HAP-1 (cell line): Measurements from ENCODE around the gene DCAF6.
"Not testable (repeated sequence)": the region's sequence is repeated elsewhere in the genome, so short reads cannot be mapped to it uniquely, and the experiment has no call there.

Experiments
- DNase-seq, 2 experiments: peaks; one replicate each; pipeline ENCODE4 v3.0.0-alpha.2; 2016 to 2020; ENCODE audit warnings: low spot score in 2 of 2
- H3K27me3 ChIP-seq: fragments of 250-450 bp; sonication (Bioruptor Pico); 2 replicates; pipeline ENCODE4 v1.5.1; 2020; ENCODE audit warnings: low read depth, mild to moderate bottlenecking, moderate library complexity
- H3K36me3 ChIP-seq: fragments of 250-450 bp; sonication (Bioruptor Pico); replicated peaks from 2 replicates; pipeline ENCODE4 v1.5.1; 2020; ENCODE audit warnings: mild to moderate bottlenecking
- H3K4me1 ChIP-seq: fragments of 250-450 bp; sonication (Bioruptor Pico); 2 replicates; pipeline ENCODE4 v1.5.1; 2020; ENCODE audit warnings: mild to moderate bottlenecking
- H3K4me3 ChIP-seq: fragments of 250-450 bp; sonication (Bioruptor Pico); 2 replicates; pipeline ENCODE4 v1.5.1; 2020; ENCODE audit warnings: mild to moderate bottlenecking, moderate library complexity
- H3K9me3 ChIP-seq: fragments of 250-450 bp; sonication (Bioruptor Pico); 2 replicates; pipeline ENCODE4 v1.5.1; 2020; ENCODE audit warnings: mild to moderate bottlenecking, moderate library complexity
- in situ Hi-C: fragments of 300-500 bp; cut with MboI; formaldehyde crosslinking; loops from 3 replicates; pipeline ENCODE4 v1.14.3; 2020; ENCODE audit warnings: low sequenced_read_pairs, inconsistent platforms, mixed read lengths

The DCAF6 gene

DNA sequence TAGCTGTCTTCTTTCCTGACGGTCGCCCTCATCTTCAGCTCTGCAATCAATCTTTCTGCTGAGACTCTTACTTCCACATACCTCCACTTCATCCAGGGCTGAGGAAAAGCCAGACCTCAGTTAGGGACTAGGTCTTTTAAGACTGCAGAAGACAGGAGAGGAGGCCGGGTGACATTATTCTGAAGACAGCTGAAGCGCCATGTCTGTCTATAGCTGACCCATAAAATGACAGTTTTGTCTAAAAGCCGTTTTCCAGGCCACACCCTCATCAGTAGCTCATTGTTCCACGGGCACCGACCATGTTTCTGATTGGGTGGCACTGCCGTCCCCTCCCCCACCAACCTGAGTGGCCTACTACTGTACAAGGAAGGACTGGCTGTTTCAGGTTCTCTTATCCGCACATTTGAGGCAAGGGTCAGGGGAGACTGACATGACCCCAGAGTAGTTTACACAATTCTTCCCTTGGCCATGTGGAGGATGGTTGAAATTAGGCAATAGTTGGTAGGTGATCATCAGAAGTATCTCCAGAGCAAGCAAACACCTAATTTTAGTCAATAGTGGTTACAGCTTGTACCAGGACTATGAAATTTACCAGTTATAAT, 22.5 kb upstream of the DCAF6 start, which contains the start of gene ADCY10:
ADCY10 (minus strand) TSS at position 240 of the 602 bp plus-strand sequence. CDS start 8,994 bp downstream, outside the sequence.
- no peak for DNase-seq

DNA sequence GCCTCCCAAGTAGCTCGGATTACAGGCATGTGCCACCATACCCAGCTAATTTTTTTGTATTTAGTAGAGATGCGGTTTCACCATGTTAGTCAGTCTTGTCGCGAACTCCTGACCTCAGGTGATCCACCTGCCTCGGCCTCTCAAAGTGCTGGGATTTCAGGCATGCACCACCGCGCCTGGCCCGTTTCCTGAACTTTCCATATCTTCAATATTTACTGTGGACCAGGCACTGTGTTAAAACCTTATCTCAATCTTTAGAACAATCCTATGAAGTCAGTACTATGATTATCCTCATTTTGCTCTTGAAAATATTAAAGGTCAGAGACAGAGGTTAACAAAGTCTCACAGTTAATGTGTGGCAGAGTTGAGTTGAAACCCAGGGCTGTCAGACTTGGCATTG, 20.9 kb upstream of the DCAF6 start:
- no peaks in the 10 kb centered on the region for H3K36me3 ChIP-seq
- H3K9me3 ChIP-seq: no peaks in the 10 kb centered on the region
- in situ Hi-C loops: no loop called here
- H3K4me1 ChIP-seq: no peaks in the 10 kb centered on the region
- H3K4me3 ChIP-seq: no peak overlapping the region
- H3K27me3 ChIP-seq: no peaks in the 10 kb centered on the region
- no peak for DNase-seq

More for the DNA sequence above, 22.5 kb upstream of the DCAF6 start, which contains the start of gene ADCY10:
- Histone ChIP-seq H3K36me3 (no peaks in the 10 kb centered on the region), H3K4me1 (no peaks in the 10 kb centered on the region), H3K9me3 (peaks cover 6% of the 10 kb centered on the region; the same call in 1 of the 2 replicates), H3K27me3 (no peaks in the 10 kb centered on the region), H3K4me3 (no peak within 1 kb of the TSS)
- in situ Hi-C loops: no loop called here

- no peaks in the 10 kb centered on the region for H3K4me1 ChIP-seq
- in situ Hi-C loops: no loop called here
- H3K36me3 ChIP-seq: no peaks in the 10 kb centered on the region
- H3K4me3 ChIP-seq: no peak overlapping the region
- H3K27me3 ChIP-seq: no peaks in the 10 kb centered on the region
- no peaks in the 10 kb centered on the region for H3K9me3 ChIP-seq
- no peak for DNase-seq
Measured at GRCh38 chr1:167916766-167917511, 19.5 kb upstream of the DCAF6 start.

DNA sequence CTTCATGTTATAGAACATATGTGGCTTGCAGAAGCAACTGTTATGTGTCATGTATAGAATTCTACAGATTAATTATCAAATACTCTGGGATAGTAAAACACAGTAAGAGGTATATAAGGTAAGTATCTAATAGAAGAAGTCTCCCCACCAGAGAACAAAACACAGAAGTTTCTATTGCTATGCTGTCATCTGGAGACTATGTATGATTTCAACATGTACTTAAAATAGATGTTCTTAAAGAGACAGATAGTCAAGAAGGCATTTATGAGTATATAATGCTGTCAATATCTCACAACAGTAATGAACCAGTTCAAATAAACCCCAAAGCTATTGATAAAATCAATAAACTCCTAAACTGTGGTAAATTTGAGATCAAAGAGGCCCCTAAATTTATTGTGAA, 14.5 kb upstream of the DCAF6 start:
- no peak for DNase-seq
- Histone ChIP-seq H3K27me3 (no peaks in the 10 kb centered on the region), H3K4me3 (no peak overlapping the region), H3K36me3 (no peaks in the 10 kb centered on the region), H3K9me3 (no peaks in the 10 kb centered on the region), H3K4me1 (peaks cover 11% of the 10 kb centered on the region)
- in situ Hi-C loops: no loop called here

- H3K4me1 ChIP-seq: peaks cover 11% of the 10 kb centered on the region
- H3K27me3 ChIP-seq: no peaks in the 10 kb centered on the region
- peak in 1 of 2 experiments; percentile 48 for DNase-seq
- H3K36me3 ChIP-seq: no peaks in the 10 kb centered on the region
- in situ Hi-C loops: no loop called here
- no peaks in the 10 kb centered on the region for H3K9me3 ChIP-seq
- H3K4me3 ChIP-seq: no peak overlapping the region
Measured at GRCh38 chr1:167922611-167923074, 13.8 kb upstream of the DCAF6 start.

- no peaks in the 10 kb centered on the region for H3K27me3 ChIP-seq
- no peaks in the 10 kb centered on the region for H3K36me3 ChIP-seq
- DNase-seq: no peak
- in situ Hi-C loops: no loop called here
- H3K9me3 ChIP-seq: no peaks in the 10 kb centered on the region
- peaks cover 11% of the 10 kb centered on the region for H3K4me1 ChIP-seq
- no peak overlapping the region for H3K4me3 ChIP-seq
Measured at GRCh38 chr1:167923324-167924056, 13.0 kb upstream of the DCAF6 start.

DNA sequence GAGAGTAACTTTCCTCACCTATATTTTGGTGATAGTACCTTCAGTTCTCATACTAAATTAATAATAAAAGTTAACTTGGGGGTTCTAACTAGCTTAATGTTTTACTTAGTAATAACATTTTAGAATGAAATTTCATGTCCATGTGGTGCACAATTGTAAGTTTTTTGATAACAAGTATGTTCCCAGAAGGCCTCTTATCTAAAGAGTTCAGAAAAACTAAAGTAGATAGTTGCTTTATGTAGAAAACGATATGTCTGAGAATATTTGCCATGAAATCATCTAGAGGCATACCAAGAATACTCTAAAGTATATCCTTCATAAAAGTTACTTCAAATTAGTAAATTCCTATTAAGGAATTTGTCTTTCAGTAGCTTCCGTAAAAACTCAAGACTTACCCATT, 12.4 kb upstream of the DCAF6 start:
- Histone ChIP-seq H3K4me3 (no peak overlapping the region), H3K9me3 (no peaks in the 10 kb centered on the region), H3K27me3 (no peaks in the 10 kb centered on the region), H3K36me3 (no peaks in the 10 kb centered on the region), H3K4me1 (peaks cover 11% of the 10 kb centered on the region)
- DNase-seq: no peak
- in situ Hi-C loops: no loop called here

- no peaks in the 10 kb centered on the region for H3K36me3 ChIP-seq
- H3K9me3 ChIP-seq: no peaks in the 10 kb centered on the region
- H3K4me1 ChIP-seq: peaks cover 11% of the 10 kb centered on the region
- in situ Hi-C loops: no loop called here
- no peak for DNase-seq
- no peak overlapping the region for H3K4me3 ChIP-seq
- H3K27me3 ChIP-seq: no peaks in the 10 kb centered on the region
Measured at GRCh38 chr1:167924543-167925231, 11.8 kb upstream of the DCAF6 start.

- Histone ChIP-seq H3K4me3 (no peak overlapping the region), H3K27me3 (no peaks in the 10 kb centered on the region), H3K9me3 (no peaks in the 10 kb centered on the region), H3K4me1 (peaks cover 11% of the 10 kb centered on the region), H3K36me3 (no peaks in the 10 kb centered on the region)
- in situ Hi-C loops: no loop called here
- DNase-seq: no peak
Measured at GRCh38 chr1:167926486-167926997, 9.9 kb upstream of the DCAF6 start.

DNA sequence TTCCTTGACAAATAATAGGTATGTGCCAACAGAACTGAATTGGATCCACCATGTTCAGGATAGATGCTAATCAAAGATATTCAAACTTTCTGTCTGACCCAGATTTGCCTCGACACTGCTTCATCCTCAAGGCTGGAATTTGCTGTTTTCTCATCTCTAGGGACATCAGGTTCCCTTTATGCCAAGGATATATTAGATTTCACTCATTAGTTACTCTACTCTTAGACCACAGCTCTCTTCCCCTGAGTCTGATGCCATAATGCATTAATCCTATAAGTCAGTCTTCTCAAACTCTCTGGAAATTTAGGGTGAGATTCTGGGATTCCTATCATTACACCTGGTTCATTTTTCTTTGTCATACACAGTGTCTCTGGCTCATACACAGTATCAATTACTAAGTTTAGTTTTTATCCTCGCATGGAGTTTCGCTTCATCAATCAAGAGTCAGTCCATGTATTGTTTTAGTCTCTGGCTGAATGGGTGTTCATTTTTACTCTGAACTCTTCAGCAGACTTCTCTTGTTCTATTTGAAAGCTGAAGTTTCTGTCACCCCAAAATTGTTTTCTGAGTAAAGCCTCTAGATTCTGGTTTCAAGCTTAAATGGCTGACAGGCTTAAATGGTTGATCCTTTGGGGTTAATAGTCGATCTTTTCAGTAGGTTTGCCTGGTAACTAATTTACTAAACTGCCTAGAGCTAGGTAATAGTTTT, 9.3 kb upstream of the DCAF6 start:
- Histone ChIP-seq H3K9me3 (no peaks in the 10 kb centered on the region), H3K27me3 (no peaks in the 10 kb centered on the region), H3K4me1 (peaks cover 11% of the 10 kb centered on the region), H3K36me3 (no peaks in the 10 kb centered on the region), H3K4me3 (no peak overlapping the region)
- in situ Hi-C loops: no loop called here
- no peak for DNase-seq

GRCh38 chr1:167928457-167928852, 8.0 kb upstream of the DCAF6 start:
- Histone ChIP-seq H3K4me1 (peaks cover under 1% of the 10 kb centered on the region), H3K36me3 (no peaks in the 10 kb centered on the region), H3K27me3 (no peaks in the 10 kb centered on the region), H3K4me3 (no peak overlapping the region), H3K9me3 (no peaks in the 10 kb centered on the region)
- DNase-seq: no peak
- in situ Hi-C loops: no loop called here

DNA sequence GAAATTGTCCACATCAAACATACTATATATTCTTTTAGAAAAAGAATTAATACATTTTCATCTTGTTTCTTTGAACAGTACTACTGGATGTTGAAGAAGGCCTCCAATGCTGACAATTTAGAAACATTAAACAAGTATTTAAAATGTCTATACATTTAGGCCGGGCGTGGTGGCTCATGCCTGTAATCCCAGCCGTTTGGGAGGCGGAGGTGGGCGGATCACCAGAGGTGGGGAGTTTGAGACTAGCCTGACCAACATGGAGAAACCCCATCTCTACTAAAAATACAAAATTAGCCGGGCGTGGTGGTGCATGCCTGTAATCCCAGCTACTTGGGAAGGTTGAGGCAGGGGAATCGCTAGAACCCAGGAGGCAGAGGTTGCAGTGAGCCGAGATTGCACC, 7.6 kb upstream of the DCAF6 start:
- H3K4me1 ChIP-seq, H3K27me3 ChIP-seq, H3K9me3 ChIP-seq, H3K36me3 ChIP-seq, H3K4me3 ChIP-seq, DNase-seq, in situ Hi-C loops: not testable (repeated sequence)

DNA sequence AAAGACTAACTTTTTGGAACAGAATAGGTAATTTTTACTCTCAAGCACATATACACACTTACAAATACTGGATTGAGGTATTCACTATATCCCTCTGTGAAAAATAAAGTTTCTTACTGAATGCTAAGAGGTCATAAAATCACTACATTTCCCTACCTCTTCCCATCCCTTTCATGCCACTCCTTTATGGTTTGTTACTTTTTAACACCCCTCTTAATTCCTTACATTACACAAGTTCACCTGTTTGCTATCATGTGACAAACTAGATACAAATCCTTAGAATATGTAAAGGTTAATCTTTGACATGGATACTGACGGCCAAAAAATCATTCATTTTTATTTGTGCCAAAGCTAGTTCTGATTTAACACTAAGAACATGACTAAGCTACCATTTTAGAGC, 6.8 kb upstream of the DCAF6 start:
- H3K27me3 ChIP-seq: no peaks in the 10 kb centered on the region
- no peak overlapping the region for H3K4me3 ChIP-seq
- peaks cover 10% of the 10 kb centered on the region; the same call in 1 of the 2 replicates for H3K4me1 ChIP-seq
- no peaks in the 10 kb centered on the region for H3K9me3 ChIP-seq
- DNase-seq: no peak
- in situ Hi-C loops: no loop called here
- H3K36me3 ChIP-seq: no peaks in the 10 kb centered on the region
